ENCODE results near the gene MRPS12.
A peak's percentile ranks its signal among the peaks of the same experiment; 100 is the strongest.
"Not testable (repeated sequence)": the region's sequence is repeated elsewhere in the genome, so short reads cannot be mapped to it uniquely, and the experiment has no call there.

The MRPS12 gene

GRCh38 chr19:38930776-38931520 lies at the start of gene MRPS12:
MRPS12 (plus strand) TSS chr19:38930944; CDS start chr19:38931295, 351 bp downstream.
- ATAC-seq, result peak; percentile 97

DNA sequence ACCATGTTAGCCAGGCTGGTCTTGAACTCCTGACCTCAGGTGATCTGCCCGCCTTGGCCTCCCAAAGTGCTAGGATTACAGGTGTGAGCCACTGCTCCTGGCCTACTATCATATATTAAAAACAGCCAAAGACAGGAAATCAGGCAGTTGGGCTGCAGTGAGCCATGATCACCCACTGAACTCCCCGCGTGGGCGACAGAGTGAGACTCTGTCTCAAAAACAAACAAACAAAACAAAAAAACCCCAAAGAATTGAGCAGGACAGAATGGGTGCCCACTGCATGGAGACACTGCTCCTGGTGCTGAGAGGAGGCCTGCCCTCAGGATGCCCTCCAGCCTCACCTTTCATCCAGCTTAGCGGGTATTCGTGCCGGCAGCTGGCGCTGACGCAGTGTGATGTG lies 47.5 kb upstream of the MRPS12 start:
- no peak for ATAC-seq

DNA sequence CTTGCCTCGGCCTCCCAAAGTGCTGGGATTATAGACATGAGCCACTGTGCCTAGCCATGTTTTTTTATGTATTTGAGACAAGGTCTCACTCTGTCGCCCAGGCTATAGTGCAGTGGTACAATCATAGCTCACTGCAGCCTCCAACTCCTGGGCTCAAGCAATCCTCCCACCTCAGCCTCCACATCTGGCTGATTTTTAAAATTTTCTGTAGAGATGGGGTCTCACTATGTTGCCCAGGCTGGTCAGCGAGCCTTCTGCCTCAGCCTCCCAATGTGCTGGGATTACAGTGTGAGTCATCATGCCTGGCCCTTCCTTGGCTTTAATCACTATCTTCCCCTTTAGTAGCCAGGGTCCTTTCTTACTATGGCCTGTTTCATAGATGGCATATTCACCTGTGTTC lies 46.1 kb upstream of the MRPS12 start:
- not testable (repeated sequence) for ATAC-seq

GRCh38 chr19:38888876-38889275 lies 41.9 kb upstream of the MRPS12 start:
- no peak for ATAC-seq

- no peak for ATAC-seq
Measured at GRCh38 chr19:38889803-38890202, 40.9 kb upstream of the MRPS12 start.

DNA sequence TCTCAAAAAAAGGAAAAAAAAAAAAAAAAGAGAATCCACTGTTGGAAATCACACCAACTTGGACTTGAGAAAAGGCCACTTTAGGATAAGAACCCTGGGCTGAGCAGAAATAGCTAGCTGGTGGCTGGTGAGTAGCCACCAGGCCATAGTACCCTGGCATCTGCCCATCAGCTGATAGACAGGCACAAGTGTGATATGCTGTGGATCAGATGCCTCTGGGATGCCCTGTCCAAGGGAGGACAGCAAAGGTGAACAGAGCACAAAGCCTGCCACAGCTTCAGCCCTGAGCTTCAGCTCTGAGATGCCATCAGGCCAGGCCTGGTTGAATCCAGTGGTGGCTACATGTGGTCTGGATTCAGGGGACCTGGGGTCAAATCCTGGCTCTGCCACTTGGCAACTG lies 40.1 kb upstream of the MRPS12 start:
- no peak for ATAC-seq

- ATAC-seq, result no peak
Measured at GRCh38 chr19:38891771-38892170, 39.0 kb upstream of the MRPS12 start.

DNA sequence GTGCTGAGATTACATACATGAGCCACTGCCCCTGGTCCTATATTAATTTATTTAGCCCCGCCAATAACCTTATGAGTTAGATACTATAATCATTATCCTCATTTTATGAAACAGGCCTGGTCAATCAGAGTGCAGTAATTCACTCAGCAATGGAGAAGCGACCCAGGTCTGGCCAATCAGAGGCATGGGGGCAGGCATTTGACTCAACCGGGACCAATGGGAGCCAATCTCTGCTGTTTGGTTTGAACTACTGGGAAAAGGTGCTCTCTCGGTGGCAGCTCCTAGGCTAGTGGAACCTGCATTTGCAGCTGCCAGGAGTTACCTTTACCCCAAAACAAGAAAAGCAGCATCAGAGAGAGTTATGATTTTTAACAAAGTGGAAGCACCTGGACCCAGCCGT lies 37.9 kb upstream of the MRPS12 start:
- no peak for ATAC-seq

GRCh38 chr19:38893341-38893771 lies 37.4 kb upstream of the MRPS12 start:
- no peak for ATAC-seq

DNA sequence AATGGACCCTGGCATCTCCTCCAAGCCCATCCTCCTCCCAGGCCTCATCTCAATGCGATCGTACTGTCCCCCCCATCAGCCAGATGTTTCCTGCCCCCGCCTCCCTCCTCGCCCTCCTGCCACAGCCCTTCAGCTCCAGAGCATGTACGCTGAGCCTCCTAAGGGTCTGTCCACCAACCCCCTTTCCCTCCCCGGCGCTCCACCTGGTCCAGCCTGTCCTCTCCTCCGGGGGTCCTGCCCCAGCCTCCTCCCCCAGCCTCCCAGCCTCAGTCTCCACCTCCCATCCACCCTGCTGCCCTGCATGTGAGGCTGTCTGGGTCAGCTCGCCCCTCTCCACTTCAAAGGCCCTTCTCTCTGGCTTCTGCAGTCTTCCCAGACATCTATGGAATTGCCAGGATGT lies 35.8 kb upstream of the MRPS12 start:
- ATAC-seq, result no peak

DNA sequence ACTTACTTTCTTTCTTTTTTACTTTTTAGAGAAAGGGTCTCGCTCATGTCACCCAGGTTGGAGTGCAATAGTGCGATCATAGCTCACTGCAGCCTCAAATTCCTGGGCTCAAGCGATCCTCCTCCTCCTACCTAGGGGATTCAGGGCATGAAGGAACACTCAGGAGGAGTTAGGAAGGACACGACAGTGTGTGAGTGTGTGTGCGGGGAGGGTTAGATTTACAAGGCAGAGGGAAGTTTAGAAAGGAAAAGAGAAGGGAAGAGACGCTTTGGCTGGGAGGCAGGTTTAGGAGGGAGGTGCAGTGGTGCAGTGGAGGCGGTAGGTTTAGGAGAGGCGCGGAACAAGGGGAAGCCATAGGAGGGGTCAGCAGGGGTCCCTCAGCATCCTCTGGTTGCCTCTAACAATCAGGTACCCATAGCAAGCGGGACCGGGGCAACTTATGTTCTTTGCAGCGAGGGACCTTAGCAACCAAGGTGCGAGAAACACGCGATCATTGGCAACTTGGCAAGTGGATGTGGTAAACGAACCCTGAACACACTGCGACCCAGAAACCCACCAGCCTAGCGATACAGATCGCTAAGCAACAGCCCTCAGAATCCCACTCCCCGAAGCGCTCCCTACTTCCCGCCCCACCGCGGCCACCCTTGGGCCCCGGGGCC lies 31.8 kb upstream of the MRPS12 start:
- ATAC-seq, result no peak

GRCh38 chr19:38899447-38900201 lies 31.1 kb upstream of the MRPS12 start, which contains the start of the genes NFKBIB and SIRT2:
NFKBIB (plus strand) TSS chr19:38899969; CDS start chr19:38900033, 64 bp downstream.
SIRT2 (minus strand) TSS chr19:38899618; CDS start chr19:38899521, 97 bp downstream.
- ATAC-seq, result peak; percentile 92 to 94

- no peak for ATAC-seq
Measured at GRCh38 chr19:38900202-38900629, 30.5 kb upstream of the MRPS12 start.

DNA sequence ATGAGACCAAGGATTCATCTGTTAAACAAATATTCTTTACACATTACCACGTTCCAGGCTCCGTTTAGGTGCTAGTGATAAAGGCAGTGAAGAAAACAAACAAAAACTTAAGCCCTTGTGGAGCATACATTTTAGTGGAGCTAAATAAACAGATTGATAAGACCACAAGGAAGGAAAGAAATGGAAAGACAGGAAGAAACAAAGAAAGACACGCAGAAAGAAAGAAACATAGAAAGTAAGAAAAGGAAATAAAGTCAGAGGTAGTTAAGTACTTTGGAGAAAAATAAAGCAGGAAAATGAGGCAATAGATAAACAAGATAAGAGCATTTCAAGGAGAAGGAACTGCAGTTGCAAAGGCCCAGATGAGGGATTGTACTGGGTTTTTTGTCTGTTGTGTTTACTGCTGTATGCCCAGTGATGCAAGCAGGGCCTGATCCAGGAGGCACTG lies 30.0 kb upstream of the MRPS12 start:
- no peak for ATAC-seq

DNA sequence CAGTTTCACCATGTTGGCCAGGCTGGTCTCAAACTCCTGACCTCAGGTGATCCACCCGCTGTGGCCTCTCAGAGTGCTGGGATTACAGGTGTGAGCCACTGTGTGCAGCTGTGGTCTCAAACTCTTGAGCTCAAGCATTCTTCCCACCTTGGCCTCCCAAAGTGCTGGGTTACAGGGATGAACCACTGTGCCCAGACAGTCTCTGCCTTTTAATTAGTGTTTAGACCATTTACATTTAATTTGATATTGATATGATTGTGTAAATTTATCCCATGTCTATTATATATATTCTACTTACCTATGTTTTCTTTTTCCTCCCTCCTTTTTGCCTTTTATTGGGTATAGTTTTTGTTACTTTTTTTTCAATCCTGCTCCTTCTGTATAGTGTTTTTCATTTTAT lies 29.1 kb upstream of the MRPS12 start:
- no peak for ATAC-seq

DNA sequence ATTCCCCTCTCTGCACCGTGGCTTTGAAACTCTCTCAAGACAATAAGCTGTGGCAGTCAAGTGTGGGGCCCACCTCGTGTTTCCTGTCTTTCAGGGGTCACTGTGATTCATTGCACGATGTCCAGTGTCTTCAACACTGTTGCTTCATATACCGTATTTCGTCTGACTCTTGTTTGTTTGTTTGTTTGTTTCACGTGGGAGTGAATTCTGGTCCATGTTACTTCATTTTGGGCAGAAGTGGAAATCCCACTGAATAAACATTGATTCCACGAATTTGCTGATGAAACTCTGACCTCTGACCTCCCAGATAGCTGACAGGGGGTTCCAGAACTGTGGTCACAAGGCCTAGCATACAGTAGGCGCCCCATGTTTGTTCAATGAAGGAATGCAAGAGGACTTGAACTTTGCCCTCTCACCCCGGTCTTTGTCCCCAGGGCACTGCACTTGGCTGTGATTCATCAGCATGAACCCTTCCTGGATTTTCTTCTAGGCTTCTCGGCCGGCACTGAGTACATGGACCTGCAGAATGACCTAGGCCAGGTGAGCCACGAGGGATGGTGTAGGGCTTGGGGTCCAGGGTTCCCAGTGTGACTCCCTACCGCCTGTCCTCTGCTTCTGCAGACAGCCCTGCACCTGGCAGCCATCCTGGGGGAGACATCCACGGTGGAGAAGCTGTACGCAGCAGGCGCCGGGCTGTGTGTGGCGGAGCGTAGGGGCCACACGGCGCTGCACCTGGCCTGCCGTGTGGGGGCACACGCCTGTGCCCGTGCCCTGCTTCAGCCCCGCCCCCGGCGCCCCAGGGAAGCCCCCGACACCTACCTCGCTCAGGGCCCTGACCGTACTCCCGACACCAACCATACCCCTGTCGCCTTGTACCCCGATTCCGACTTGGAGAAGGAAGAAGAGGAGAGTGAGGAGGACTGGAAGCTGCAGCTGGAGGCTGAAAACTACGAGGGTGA lies 25.9 kb upstream of the MRPS12 start:
- ATAC-seq, result no peak

DNA sequence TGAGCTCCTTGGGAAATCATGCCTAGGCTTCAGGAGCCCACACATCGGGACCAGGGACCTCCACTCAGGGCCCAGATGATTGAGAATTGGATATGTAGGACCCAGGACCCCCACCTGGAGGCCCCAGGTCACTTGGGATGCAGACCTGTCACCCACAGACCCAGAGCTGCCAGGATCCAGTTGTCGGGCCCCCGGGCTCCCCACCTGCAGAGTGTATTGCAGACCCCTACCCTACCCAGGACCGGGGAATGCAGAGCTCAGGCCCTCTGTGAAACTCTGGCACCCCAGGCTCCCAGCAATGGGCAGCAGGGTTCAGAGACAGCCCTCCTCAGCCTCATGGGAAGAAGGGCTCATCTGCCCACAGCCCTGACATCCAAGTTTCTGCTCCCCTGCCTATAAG lies 25.1 kb upstream of the MRPS12 start:
- ATAC-seq, result no peak

GRCh38 chr19:38907227-38907626 lies 23.5 kb upstream of the MRPS12 start:
- no peak for ATAC-seq

DNA sequence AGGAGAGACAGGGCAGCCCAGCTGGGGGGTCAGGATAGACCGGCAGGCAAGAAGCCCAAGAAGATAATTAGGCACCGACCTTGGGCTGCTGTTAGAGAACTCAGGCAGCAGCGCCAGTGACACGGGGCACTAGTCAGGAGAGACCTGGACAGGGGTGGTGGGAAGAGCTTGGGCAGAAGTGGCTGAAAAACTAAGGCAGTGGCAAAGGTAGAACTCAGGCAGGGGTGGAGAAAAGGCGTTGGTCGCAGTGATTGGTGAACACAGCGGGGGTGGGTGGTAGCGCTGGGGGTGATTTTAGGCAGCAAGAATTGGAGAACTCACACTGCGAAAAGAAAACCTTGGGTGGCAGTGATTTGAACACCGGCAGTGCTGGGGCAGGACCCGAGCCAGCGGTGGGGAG lies 23.1 kb upstream of the MRPS12 start:
- no peak for ATAC-seq

- ATAC-seq, result no peak
Measured at GRCh38 chr19:38908911-38909310, 21.8 kb upstream of the MRPS12 start.

DNA sequence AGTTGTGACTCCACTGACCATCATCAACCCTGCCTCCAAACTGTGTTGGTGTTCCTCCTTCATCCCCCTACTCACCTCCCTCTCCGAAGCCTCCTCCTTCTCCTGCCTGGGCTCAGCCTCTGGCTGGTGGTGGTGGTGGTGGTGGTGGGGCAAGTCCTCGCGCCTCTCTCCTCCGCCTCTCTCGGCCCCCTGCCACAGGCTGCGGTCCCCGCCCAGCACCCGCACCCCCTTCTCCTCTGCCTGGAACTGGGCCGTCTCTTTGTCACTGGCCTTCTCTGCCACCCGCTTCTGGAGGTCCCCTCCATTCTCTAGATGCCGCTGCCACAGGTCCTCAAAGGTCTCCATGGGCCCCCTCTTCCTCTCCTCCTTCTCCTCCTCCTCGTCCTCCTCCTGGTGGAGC lies 20.3 kb upstream of the MRPS12 start:
- ATAC-seq, result no peak

DNA sequence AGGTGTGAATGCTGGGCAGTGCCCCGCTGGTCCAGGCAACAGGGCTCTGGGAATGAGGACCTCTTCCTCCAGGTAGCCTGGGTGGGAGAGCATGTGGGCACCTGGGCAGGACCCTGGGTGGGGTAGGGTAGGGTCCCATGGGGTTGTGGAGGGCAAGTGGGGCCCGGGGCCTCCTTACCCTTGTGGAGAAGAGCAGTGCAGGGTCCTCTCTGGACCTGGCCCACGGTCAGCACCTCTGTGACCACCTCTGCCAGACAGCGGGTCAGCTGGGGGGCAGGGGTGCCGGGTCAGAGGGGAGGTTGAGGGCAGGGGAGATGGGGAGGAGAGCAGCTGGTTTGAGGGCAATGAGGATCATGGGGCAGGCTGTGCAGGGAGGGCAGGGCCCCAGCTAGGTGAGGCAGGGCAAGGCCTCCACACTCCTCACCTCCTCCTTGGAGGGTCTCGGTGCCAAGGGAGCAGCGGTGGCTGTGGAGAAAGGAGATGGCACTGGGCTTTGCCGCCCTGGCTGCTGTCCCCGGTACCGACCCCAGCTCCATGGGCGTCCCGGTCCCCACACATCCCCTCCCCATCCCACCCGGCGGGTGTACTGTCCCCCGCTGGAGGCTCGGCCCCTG lies 19.2 kb upstream of the MRPS12 start:
- no peak for ATAC-seq
